HG02678 (cell line): ENCODE measurements around the gene TNFRSF21.

Experiments
- ATAC-seq: cut with Tn5 transposase; IDR thresholded peaks from one replicate; pipeline ENCODE4 v1.9.1; 2021; ENCODE audit warnings: mild to moderate bottlenecking, moderate library complexity; ENCODE audit not compliant: unreplicated experiment

Gene TNFRSF21

GRCh38 chr6:47254051-47254450, 55.7 kb downstream of the TNFRSF21 start:
- ATAC-seq = no peak

DNA sequence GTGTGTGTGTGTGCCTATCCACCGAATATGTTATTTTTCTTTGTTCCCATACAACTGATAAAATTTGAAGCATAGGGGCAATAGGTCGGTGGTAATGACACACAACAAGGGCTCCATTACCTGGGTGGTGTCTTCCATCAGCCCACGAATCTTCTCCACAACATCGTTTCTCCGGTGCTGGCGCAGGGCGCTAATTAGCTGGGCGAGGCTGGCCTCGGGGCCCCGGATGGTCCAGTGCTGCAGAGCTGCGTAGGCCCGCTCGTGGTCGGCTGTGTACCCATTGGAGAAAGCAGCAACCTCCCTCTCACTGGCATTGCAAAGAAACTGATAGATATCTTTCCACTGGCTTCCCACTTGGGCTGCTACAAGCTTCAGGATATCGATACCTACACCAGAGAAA, 56.6 kb downstream of the TNFRSF21 start:
- ATAC-seq = no peak

GRCh38 chr6:47252633-47253032, 57.1 kb downstream of the TNFRSF21 start:
- ATAC-seq = no peak

GRCh38 chr6:47251396-47251795, 58.3 kb downstream of the TNFRSF21 start:
- ATAC-seq = no peak

- ATAC-seq = no peak
Measured at GRCh38 chr6:47250302-47250701, 59.4 kb downstream of the TNFRSF21 start.

GRCh38 chr6:47248446-47248845, 61.3 kb downstream of the TNFRSF21 start:
- no peak for ATAC-seq

- peak; percentile 55 for ATAC-seq
Measured at GRCh38 chr6:47247227-47247797, 62.4 kb downstream of the TNFRSF21 start.

GRCh38 chr6:47246551-47246950, 63.2 kb downstream of the TNFRSF21 start:
- no peak for ATAC-seq

GRCh38 chr6:47245745-47246371, 63.8 kb downstream of the TNFRSF21 start:
- no peak for ATAC-seq

- peak; percentile 91 for ATAC-seq
Measured at GRCh38 chr6:47242483-47243386, 67.0 kb downstream of the TNFRSF21 start.

GRCh38 chr6:47241742-47242482, 67.8 kb downstream of the TNFRSF21 start:
- ATAC-seq = peak; percentile 1

DNA sequence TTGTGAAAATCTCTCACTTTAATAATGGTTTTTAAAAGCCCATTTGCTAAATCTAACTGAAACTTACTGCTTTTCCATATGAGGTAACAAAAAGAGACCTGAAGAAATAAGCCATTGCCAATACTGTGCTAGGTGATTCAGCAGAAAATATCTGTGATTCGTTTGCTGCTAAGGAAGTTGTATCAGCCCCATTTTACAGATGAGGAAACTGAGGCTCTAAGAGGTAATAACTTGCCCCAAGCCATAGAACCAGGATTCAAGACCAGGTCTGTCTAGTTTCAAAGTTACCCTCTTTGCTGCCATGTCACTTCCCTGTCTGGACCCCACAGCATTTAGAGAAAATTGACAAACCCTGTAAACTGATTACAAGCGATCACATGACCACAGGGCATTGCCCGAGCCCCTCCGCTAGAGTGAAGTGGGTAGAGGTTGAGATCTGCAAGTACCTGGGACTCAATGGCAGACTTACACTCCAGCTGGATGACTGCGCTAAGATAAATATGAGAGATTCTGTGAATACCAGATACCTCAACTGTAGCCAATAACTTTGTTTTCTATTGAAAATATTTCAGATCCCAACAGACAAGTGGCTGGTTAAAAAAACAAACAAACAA, 69.3 kb downstream of the TNFRSF21 start:
- ATAC-seq = no peak

DNA sequence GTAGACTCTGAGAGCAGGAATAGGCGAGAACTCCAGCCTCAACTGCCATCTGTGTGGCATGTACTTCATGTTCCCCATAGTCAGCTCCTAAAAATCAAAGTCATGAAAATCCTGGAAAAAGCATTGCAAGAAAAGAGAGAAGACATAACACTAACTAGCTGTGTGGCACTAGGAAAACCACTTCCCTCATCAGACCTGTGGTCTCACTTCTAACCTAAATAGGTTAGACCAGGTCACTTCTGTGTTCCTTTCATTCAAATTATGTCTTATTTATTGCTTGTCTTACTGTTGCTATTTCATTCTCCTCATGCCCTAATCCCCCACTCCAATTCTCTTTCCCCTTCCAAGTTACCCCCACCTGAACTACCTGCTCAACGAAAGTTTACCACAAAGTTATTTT, 70.2 kb downstream of the TNFRSF21 start:
- ATAC-seq = no peak

DNA sequence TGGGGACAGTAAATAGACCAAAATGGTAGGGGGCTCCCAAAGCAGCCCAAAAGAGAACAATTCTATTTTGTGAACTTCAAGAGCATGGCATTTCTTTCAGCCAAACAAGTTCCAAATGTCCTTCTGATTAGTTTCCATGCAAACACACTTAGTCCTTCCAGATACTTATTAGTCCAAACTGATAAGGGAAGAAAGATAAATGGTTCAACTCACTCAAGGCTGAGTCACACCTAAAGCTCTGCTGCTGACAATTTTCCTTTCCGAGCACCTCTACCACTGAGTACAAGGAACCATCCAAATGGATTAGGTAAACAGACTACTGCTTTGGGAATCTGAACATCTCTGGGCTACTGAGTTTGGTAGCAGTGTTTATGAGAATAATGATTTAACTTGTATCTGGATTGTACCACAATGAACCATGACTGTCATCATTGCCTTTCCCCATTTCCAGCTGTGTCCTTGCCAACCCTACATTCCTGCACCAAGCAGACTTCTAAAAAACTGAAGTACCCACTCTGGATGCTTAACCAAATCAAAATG, 71.2 kb downstream of the TNFRSF21 start:
- no peak for ATAC-seq

- no peak for ATAC-seq
Measured at GRCh38 chr6:47237196-47237595, 72.5 kb downstream of the TNFRSF21 start.

- no peak for ATAC-seq
Measured at GRCh38 chr6:47235964-47236760, 73.5 kb downstream of the TNFRSF21 start.

DNA sequence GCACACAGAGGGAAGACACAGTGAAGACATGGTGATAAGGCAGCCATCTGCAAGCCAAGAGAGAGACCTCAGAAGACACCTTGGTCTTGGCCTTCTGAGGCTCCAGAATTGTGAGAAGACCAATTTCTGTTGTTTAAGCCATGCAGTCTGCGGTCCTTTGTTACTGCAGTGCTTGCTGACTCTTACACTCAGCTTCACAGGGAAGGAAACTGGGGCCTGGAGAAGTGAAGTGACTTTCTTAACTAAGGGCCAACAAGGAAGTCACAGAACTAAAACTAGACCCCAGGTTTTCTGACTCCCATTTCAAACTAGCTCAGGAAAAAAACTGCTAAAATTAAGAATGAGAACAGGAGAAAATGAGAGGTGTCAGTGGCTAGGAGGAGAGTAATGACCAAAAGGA, 74.3 kb downstream of the TNFRSF21 start:
- no peak for ATAC-seq

DNA sequence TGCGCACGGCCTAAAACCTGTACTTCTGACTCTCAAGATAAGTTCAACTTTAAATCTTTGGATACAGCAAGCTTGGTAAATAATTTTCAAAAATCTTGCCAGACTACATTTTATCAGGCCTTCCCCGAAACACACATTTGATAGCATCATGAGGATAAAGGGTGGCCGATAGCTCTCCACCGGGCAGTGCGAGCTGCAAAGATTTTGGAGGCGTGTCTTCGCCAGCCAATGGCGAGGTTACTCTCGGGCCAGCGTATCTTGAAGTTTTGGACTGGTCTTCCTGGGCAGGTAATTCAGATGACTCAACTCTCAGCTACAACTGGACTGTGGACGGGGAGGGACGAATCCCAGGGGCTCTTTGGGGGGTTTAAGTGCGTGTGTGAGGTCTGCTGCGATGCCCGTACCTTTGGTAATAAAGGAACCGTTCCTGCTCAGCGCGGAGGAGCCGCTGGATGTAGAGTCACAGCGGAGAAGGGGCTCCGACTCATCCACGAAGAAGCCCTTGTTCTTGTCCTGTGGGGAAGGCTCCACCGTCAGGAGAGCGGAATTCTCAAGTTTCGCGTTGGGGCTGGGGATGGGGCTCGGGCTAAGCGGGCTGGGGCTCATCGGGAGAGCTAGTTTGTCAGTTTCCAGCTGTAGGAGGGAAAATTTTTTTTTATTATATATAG, 75.3 kb downstream of the TNFRSF21 start:
- no peak for ATAC-seq

DNA sequence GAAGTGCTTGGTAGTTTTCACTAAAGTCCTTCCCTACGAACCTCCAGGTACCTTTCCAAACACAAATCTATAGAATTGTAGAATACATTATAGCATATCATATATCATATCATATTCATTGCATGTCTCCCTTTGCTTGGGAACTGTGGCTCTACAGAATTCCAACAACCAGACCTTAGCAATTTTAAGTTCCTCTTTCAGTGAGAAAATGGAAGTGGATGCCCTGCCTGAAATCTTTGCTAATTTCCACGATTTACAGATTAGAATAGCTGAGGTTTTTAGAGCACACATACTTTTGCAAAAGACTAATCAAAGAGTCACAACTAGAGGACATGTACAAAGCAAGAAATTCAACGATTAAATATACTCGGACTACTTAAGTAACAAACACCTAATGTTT, 78.6 kb downstream of the TNFRSF21 start:
- no peak for ATAC-seq
